DMS 273 (cell line): Measurements from ENCODE around the gene ACTR8.

Experiments
- DNase-seq: peaks from one replicate; lab custom pipeline; 2025; ENCODE audit not compliant: unreplicated experiment; lab: John Stamatoyannopoulos, UW

The ACTR8 gene

DNA sequence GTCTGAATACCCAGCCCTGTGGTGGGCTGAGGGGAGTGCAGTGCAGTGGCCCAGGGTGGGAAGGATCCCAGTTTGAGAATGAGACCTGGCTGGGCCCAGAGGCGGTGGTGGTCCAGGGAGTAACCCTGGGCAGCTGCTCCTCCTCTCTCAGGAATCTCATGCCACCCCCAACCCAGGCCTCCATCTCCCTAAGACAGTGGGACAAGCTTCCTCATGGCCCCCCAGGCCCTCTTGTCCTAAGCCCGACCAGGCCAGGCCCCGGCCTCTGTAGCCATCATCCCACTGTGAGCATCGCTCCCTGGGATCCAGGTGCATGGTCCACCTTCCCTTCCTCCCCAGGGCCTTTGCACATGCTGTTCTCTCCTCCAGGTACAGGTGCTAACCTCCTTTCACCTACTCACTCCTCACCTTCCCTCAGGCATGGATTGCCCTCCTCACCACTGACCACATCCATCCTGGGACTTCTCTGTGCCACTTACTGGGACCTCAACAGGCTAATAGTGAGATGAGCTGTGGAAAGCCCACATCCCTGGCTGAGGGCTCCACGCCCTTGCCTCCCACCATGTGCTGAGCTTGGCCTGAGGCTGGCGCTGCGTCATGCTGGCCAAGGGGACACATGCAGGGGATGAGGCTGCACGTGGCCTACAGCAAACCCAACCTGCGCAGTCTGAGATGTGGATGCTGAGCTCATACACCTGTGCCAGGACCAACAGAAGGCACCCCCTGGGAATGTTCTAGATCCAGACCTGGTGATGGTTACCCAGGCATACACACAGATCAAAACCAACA lies 45.7 kb downstream of the ACTR8 start:
- no peak for DNase-seq

DNA sequence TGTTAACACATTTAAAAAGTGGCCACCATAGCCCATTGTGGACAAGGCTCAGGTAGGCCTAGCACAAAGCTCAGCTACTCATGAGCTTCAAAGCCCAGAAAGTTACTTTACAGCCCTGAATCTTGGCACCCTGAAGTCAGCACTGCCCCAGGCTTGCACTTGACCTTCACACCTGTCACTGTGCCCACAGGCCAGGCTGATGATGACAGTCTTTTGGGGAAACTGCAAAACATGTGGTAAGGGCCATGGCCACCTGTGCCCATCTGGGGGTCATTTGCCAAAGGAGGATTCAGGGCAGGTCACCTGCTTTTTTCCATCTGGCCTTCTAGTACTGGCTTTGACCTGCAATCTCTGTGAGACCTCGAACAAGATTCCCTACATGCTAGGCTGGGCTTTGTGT lies 46.7 kb downstream of the ACTR8 start:
- DNase-seq: no peak

DNA sequence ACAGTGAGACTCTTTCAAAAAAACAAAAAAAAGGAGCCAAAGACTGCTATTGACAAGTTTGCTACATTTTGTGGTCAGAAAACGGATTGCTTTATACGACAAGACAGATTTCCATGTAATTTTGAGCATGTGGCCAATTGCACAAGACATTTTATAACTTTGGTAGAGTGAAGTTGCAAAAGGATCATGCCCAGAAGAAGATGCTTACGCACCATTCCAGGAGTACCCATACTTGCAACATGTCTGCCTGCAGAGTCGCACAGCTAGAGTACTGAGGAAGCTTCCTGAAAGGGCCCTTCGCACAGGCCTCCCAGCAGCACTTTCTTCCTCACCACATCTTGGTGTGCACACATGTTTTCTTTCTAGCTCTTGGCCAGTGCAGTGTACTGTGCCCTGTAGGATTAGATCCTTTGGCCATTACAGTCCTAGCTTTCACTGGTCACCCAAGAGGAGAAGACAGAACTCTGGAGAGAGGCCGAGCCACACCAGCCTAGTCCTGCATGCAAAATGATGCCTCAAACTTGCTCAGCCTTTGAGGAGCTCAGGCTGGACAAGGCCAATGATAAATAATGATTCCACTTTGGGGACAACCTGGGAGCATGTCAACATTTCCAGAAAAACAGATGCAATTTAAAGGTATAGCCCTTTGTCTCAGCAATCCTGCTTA lies 47.4 kb downstream of the ACTR8 start:
- no peak for DNase-seq

DNA sequence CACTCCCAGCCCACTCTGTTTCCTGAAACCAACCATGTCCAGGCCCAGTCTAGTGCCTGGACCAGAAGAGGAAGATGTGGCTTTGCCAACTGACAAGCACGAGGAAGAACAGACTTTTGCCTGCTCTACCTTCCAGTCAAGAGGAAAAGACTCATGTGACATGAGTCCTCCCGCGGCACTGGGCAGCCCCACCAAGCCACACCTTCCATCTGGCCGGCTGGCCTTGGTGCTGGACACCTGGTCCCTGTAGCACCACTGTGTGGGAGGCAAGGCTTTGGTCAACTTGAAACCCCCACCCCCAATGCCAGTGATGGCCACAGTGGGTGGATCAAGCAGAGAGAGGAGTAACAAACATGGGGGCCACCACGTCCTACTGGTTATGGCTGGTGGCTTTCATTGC lies 48.3 kb downstream of the ACTR8 start:
- DNase-seq: no peak

DNA sequence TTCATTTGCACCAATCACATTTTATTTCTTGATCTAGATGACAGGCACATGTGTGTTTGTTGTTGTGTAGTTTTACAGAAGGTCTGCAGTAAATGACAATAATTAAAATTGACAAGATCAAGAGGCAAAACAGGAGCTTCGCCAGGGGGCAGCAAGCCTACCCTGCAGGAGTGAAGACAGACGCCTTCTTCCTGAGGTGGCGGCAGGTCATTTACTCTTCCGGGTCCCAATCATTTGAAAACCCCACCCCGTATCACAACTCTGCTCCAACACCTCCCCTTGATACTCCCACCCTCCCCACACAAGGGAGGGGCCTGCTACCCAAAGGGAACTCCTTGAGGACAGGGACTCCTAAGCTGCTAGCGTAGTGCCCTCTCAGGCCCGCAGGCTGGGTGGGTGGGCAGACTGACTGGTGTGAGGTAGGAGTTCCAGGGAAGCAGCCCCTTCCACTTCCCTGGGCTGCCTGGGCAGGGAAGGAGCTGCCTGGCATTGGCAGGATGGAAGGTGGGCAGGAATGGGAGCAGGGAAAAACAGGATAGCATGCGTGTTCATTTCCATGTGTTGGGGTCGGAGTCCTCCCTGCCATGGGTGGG lies 48.8 kb downstream of the ACTR8 start:
- no peak for DNase-seq

DNA sequence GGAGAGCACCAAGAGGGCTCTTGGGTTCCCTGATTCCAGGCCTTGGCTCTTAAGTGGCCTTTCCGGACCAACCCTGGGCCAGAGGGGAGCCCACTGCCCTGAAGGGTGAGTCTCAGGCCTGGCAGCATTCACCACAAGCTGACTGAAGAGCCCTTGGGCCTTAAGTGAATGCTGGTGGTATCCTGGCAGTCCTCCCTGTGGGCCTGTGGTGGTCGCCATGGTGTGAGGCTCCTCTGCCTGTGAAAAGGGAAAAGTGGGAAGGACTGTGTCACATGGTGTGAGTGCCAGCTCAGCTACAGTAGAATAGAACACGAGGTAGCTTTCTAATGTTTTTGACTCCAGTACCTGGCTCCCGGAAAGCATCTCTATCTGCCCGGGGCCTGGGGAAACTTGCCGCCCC lies 51.0 kb downstream of the ACTR8 start:
- no peak for DNase-seq

DNA sequence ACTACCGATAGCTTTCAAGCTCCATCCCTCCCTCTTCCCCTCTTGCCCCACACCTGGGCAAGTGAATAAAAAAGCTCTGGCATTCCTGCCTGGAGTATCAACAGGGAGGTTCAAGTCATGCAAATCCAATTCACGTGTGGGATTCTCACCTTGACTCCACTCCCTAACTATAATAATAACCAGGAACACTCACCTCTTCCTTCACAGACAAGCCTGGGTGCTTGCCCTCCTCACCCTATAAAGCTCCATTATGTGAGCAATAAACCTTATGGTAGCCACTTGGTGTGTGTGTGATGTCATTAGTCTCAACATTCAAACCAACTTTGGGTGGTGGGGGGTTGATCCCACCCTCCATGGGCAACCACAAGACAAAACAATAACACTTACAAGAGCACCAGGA lies 52.3 kb downstream of the ACTR8 start:
- DNase-seq: no peak

DNA sequence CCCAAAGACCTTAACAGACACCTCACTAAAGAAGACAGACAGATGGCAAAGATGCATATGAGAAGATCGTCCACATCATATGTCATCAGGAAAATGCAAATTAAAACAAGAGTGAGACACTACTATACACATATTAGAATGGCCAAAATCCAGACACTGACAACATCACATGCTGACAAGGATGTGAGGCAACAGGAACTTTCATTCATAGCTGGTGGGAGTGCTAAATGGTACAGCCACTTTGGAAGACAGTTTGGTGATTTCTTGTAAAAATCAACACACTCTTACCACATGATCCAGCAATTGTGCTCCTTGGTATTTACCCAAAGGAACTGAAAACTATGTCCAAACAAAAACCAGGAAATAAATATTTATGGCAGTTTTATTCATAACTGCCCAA lies 53.4 kb downstream of the ACTR8 start:
- no peak for DNase-seq

DNA sequence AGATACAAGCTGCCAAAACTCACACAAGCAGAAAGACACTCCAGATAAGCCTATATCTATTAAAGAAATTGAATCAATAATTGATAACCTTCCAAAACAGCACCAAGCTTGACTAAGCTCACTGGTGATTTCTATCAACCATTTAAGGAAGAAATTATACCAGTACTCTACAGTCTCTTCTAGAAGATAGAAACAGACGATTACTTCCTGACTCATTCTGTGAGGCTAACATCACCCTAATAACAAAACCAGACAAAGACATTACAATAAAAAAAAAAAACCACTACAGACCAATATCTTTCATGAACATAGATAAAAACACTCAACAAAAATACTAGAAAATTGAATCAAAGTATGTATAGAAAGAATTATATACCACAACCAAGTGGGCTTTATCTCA lies 55.9 kb downstream of the ACTR8 start:
- DNase-seq: no peak

DNA sequence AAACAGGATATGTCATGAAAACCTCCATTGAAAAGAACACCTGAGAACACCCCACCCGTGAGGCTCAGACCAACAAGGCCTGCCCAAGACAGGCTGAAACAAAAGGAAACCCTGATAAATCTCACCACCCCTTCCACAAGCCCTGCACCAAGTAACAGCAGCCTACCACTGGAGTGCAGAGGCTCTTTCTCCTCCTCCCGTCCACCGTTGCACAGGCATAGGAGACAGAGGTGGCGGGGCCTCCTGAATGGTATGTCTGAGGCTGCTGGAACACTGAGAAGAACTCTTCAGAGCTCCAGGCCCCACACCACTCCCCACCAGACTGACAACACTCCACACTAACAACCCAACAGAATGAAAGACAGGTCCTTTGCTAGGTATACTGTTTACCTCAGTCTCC lies 57.2 kb downstream of the ACTR8 start:
- no peak for DNase-seq

DNA sequence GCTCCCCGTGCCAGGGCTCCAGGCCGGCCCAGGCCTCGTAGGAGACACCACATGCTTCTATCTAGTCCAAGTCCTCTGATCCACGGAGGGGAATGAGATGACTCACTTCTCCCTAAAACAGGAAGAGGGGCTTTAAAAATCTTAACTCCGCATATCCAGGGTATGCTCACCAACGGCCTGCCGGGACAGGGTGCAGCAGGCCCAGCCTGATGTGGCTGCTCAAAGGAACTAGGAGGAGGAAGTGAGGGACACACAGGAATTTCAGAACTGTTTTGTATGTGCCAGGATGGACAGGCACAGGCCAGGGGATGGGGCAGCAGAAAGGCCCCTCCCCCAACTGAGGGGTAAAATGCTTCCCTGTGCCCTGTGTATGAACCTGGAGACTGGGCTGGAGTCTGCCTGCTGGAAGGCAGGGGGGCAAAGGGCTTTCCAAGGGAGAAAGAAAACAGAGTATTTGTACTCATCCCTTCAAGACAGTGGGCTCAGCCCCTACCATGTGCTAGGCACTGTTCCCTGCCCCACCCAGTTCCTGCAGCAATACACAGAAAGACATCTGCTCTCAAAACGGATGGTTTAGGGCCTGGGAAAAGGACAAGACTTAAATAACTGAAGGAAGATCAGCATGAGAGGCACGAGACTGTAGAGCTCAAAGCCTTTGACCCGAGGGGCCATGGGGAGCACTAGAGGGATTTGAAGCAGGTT lies 57.8 kb downstream of the ACTR8 start:
- DNase-seq: no peak

DNA sequence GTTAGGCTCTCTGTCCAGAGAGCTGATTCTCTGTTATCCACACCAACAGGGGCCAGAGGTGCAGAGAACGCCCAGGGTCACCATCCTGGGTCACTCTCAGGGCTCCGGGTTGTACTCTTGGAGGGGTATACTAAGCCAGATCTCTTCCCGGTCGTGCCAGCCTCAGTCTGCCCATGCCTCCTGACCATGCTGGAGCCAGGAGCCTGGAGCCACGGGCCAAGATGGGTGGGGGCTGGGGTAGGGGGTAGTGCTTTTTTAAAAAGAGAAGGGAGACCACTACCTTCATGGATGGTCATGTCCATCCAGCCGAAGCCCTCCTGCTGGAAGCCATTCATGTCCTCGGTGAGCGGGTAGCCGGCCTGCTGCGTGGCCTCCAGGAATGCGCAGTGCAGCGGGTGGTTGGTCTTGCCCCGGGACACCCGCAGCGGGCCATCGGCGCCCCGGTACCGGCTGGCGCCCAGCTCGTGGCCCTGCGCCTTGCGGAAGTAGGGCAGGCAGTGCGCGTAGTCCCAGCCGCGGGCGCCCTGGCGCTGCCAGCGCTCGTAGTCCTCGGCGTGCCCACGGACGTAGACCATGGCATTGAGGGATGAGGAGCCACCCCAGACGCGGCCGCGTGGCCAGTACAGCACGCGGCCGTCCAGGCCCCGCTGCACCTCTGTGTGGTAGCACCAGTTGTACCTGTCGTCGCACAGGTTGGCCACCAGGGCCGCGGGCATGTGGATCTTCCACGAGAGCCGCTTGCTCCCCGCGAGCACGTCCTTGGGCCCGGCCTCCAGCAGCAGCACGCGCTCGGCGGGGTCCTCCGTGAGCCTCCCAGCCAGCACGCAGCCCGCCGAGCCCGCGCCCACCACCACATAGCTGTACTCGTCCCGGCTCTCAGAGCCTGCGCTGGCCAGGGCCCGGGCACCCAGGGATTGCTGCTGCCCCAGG lies 58.7 kb downstream of the ACTR8 start:
- DNase-seq: no peak

DNA sequence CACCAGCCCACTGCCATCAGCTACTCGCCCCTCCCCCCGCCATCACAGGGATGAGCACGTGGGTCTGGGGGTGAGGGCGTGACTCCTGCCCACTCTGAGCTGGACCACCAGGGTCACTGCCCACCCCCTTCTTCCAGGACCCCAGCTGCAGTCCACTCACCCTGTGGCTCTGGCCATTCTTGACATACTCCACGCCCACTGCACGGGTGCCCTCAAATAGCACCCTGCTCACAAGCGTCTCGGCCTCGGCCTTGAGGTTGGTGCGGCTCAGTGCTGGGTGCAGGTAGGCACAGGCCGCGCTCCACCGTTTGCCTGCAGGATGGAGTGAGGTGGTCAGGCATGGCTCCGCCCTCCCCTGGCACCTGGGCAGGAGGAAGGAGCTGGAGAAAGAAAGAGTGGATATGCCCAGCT lies 59.6 kb downstream of the ACTR8 start:
- no peak for DNase-seq

DNA sequence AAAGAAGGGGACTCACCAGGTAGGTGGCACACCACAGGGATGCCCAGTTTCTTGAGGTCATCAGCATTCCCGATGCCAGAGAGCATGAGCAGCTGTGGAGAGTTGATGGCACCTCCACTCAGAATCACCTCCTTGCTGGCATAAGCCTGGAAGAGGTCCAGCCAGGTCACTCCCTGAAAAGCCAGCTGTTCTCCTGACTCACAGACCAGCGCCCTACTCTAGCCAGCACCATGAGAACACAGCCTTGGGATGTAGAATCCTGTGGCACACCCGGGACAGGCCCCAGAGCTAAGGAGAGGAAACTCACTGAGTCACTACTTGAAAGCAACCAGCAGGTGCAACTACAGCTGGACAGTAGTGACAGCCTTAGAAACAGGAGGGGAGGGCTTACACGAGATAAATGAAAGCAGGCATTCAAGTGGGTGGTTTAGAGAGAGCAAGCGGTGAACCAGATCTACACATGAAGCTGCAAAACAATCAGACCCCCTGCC lies 60.3 kb downstream of the ACTR8 start:
- peak; percentile 5 for DNase-seq

DNA sequence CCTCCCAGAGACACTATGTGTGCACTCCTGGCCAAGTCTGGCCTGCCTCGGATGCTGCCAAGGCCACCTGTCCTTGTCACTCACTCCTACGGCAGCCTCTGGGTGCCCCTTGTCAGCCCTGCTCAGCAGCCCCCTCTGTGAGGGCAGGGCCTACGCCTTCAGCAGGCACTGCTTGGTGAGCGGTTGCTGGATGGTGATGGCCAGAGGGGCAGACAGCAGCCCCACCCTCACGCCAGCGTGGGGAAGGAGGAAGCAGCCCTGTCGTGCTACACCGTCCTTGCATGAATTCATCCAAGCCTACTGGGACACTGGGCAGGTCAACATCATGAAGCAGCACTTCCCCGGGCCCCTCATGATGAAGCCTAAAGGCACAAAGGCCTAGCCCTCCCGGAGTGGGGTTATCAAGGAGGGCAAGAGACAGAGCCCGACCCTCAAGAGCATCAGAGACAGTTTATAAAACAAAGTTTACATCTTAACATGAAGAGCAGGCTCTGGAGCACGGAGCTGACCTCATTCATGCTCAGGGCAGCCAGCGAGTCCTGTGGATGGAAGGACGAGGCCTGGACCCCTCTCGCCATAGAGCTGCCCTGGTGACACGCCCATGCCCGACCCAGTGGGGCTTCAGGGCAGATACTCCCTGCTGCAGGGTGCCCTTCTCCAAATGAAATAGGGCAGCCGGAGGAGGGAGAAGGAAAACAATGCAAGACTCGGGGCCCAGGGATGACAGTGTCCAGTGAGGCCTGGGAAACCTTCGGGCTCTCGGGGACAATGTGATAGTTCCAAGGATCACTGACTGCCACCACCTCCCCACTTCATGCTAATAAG lies 61.0 kb downstream of the ACTR8 start:
- DNase-seq: no peak

DNA sequence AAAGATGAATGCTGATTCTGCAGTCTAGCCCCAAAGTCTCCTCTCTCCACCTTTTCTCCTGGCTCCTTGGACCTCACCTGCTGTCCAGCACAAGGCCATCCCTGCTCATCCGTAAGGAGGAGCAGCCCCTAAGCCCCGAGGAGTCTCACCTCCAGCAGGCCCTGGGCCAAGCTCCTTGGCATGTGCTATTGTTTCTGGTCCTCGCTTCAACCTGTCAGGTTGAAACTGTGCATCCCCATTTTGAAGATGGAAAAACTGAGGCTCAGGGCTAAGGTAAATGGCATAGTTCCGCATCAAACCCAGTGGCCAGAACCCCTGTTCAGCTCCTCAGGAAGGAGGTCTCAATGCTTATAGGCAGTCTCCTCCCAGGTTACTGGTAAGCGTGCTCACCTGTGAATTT lies 61.9 kb downstream of the ACTR8 start:
- no peak for DNase-seq

DNA sequence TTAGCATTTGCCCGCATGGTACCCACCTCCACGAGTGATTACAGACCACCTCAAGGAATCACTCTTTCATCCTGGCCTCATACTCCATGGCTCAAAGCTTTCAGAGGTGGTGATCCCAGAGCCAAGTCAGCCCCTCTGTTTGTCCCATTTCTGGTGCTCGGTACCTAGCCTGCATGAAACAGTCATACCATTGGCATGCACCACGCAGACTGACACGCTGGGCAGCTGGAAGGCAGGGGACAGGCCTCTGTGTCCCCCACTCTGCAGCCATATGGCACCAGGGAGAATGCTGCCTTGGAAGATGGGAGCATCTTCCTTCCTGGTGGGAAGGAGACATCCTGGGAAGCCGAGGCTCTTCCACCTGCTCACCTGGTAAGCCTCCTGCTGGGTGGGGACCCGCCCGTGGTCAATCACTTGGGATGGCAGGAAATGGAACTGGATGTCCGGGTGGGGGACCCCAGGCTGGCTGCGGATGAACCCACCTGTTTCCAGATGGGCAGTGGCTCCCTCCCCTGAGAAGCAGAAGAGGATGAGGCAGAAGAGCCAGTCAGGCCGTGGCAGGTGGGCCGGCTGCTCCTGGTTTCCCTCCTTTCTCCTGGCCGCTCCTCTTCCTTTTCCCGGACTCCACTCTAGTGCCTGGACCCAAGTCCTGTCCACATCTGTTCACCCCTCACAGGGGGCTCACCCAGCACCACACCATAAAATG lies 62.6 kb downstream of the ACTR8 start:
- DNase-seq: no peak

DNA sequence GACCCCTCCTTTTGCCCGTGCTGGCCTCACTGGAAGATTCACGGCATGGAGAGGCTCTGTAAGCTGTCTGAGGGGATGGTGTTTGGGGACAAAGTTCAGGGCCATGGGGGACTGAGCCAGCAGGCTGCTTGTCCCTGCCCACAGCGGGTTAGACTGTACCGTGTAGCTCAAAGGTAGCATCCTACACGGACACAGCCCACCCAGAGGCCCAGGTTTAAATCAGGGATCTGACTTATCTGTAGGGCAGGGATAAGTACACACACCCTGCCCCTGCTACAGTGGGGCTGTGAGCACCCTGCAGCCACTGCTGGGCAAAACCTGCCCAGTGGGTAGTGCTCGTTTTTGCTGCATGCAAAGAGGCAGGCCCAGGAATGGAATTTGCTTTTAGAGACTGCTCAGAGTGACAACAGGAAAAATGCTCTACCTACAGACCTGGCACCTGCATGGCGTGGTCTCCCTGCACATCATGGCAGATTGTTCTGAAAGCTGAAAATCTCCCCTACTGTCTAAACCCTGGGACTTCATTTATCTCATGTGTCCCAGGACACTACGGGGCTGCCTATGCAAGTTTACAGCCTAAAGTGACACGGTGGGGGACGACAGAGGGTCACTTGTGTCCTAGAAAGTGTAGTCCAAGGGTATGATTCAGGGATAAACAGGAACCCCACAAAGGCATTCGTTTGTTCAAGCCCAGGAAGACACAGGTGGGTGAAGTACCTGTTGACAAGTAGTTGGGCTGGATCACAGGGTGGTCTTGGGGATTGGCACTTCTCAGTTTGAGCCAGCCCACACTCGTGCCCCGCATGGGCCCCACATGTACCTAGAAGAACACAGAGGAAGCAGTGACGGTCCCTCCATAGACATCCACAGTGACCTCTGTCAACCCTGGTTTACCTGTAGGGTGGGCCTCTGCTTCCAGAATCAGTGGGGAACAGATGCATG lies 63.5 kb downstream of the ACTR8 start:
- no peak for DNase-seq
